Measurements from ENCODE around the gene GTPBP6. TPM values are rescaled to one million over a fixed set of nuclear protein-coding genes. Genes with fewer than 3 reads are reported as not detected.
"Not testable (repeated sequence)": the region's sequence is repeated elsewhere in the genome, so short reads cannot be mapped to it uniquely, and the experiment has no call there.

The GTPBP6 gene
- polyA plus RNA-seq, 3 donors: 65.3 to 71.9 (median 65.9) TPM

DNA sequence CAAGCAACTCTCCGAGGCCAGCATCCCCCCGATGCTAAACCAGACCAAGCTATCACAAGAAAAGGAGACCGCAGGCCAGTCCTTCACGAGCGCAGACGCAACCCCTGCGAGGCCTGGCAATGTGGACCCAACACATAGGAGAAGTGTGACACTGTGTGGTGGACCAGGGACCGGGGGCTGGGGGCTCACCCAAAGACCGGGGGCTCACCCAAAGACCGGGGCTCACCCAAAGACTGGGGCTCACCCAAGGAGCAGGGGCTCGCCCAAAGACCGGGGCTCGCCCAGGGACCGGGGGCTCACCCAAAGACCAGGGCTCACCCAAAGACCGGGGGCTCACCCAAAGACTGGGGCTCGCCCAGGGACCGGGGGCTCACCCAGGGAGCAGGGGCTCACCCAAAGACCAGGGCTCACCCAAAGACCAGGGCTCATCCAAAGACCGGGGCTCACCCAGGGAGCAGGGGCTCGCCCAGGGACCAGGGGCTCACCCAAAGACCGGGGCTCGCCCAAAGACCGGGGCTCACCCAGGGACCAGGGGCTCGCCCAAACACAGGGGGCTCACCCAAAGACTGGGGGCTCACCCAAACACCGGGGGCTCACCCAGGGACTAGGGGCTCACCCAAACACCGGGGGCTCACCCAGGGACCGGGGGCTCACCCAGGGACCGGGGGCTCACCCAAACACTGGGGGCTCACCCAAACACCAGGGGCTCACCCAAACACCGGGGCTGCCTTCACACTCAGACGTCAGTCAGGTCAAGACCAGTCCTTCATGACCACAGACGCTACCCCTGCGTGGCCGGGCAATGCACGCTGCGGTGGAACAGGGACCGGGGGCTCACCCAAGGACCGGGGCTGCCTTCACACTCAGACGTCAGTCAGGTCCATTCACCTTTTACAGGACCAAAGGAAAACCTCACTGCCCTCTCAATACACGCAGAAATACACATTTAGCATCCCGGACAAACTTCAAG is 35.3 kb upstream of the GTPBP6 start:
- DNase-seq: no peak

DNA sequence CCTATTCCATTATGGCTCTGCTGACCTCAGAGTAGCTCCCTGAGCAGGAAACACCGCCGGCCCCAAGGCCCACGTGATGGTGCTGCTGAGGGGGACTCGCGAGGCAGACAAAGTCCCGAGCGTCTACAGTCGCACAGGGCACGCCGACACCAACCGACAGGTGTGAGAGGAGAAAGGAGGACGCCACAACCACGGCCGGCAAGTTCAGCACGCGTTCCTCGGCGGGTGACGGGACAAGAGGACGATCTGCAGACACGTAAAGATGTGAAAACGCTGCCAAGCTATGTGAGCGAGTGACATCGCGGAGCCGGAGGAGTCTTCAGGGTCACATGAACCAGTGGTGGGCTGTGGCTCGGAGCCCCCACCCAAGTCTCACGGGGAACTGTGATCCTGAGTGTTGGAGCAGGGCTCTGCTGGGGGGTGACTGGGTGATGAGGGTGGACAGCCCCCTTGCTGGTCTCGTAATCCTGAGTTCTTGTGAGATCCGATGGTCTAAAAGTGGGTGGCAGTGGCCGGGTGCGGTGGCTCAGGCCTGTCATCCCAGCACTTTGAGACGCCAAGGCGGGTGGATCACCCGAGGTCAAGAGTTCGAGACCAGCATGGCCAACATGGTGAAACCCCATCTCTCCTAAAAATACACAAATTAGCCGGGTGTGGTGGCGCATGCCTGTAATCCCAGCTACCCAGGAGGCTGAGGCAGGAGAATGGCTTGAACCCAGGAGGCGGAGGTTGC is 34.2 kb upstream of the GTPBP6 start:
- DNase-seq: no peak

DNA sequence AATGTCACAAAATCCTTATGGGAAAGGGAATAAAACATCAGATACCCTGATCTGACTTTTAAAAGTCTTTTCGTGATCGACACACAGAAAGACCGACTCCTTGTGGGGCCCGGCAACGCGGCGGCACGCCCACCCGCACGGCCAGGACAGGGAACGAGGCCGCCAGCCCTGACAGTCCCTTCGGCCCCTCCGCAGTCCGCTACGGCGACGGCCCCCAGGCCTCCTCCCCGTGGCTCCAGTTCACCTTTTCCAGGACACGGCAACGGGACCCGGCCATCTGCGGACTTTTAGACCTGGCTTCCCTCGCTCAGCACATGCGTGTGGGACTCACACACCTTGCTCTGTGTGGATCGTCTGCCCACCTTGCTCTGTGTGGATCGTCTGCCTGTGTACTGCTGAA is 33.6 kb upstream of the GTPBP6 start:
- DNase-seq: no peak

DNA sequence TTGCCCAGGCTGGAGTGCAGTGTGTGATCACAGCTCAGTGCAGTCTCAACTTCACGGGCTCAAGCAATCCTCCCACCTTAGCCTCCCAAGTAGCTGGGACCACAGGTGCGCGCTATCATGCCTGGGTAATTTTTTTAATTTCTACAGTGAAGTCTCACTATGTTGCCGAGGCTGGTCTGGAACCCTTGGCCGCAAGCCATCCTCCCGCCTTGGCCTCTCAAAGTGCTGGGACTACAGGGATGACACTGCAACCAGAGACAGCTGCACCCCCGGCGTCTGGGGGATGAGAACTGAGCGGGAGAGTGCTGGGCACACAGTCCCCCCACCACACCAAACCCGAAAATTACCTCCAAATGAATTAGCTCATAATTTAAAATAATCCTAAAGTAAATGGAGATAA is 33.1 kb upstream of the GTPBP6 start:
- no peak for DNase-seq

DNA sequence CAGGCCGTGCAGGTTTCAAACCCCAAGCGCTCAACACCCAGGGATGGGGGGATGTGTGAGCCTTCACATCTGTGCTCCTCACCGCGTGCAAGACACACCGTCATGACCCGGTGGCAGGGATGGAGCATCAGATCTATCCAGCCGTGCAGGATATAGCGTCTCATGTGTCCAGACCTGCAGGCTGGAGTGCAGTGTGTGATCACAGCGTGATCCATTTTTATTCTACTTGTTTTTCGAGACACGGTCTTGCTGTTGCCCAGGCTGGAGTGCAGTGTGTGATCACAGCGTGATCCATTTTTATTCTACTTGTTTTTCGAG is 32.7 kb upstream of the GTPBP6 start:
- DNase-seq: not testable (repeated sequence)

DNA sequence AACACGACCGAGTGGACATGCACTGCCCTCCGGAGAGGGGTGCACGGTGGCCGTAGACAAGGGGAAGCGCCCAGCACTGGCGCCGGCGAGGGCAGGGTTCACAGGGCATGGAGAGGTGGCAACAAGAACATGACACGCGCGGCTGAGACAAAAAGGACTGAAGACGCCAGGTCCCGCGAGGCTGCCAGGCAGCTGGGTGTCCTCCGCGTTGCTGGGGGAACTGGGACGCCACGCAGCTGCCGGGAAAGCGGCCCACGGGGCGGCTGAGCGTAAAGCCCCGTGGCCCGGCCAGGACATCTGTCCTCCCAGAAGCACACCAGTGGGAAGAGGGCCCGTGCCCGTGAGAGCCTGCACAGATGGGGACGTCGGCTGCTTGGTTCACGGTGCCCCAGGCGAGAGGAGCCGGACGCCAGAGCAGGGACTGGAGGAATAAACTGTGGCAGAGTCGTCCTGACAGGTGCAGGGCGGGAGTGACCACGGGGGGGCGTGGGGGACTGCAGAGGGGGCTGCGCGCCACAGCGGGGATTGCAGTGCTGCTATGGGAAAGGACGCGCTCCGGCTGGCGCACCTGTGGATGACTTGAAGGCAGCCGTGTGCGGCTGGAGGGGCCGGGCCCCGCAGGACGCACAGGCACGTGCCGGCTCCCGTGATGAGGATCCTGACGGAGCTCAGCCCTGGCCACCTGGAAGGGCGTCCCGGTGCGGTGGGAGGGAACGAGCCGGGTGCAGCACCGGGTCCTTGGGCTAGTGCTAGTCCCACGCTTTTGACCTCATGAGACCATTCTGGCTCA is 32.1 kb upstream of the GTPBP6 start:
- no peak for DNase-seq

DNA sequence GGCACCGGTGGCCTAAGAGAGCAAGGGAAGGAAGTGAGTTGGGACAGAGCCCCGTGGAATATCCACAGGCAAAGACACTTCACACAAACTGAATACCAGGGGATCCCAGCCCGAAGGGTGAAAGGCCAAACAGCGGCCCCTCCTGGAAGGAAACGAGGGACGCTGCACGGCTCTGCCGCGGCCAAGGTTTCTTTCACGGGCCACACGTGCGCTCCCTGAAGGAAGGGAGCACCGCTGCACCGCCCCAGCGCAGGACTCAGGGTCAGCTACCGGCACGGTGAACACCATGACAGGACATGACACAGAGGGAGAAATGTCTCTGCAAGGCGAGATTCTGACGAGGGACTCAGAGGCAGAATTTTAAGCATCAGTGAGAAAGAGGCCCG is 31.5 kb upstream of the GTPBP6 start:
- DNase-seq: no peak

DNA sequence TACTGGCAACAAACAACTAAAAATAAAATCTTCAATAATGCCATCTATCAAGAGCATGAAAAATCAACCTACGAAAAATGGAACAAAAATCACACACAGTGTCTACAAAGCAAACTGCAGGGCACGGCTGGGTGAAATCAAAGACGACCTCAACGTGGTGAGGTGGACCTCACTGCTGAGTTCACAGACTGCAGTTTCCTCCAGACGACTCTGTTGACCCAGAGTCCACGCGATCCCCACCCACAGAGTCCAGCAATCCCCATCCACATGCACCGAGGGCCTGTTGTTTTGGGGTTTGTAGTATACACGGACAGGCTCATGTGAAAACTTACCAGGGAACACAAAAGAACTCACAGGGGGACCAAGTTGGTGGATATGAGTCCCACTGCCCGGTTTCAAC is 31.1 kb upstream of the GTPBP6 start:
- DNase-seq: no peak

DNA sequence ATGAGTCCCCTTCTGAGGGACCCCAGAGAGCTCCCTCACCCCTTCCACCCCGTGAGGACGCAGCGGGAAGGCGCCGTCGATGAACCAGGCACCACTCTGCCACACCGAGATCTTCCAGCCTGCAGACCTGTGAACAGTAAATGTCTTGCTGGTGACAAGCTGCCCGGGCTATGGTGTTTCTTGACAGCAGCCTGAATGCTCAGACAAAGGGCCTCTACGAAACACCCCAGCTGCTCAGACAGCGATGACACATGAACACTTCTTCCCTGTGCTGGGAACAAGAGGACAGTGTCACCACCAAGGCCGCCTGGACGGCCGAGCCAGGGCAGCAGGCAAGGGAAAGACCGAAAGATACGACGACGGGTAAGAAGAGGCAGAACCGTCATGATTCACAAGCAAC is 30.6 kb upstream of the GTPBP6 start:
- no peak for DNase-seq

DNA sequence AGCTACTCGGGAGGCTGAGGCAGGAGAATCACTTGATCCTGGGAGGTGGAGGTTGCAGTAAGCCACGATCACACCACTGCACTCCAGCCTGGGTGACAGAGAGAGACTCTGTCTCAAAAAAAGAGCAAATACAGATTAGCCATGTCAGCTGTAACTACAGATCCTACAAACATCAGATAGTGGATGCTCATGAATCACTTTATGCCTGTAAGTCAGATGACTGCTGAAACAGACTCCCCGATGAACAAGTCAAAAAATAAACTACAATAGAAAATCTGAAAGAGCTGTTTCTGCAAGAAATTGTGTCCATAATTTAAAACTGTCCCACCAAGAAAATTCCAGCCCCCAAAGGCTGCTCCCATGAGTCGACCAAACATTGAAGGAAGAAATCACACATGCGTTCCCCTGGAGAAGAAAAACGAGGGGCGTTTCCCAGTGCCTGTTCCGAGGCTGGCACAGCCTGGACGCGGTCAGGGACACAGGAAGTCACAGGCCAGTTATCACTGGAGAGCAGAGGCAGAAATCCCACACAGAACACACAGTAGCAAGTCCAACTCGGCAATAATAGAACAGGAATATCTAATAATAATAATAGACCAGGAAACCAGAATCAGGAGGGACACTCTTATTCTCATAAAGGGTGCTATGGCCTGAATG is 30.0 kb upstream of the GTPBP6 start:
- DNase-seq: no peak

DNA sequence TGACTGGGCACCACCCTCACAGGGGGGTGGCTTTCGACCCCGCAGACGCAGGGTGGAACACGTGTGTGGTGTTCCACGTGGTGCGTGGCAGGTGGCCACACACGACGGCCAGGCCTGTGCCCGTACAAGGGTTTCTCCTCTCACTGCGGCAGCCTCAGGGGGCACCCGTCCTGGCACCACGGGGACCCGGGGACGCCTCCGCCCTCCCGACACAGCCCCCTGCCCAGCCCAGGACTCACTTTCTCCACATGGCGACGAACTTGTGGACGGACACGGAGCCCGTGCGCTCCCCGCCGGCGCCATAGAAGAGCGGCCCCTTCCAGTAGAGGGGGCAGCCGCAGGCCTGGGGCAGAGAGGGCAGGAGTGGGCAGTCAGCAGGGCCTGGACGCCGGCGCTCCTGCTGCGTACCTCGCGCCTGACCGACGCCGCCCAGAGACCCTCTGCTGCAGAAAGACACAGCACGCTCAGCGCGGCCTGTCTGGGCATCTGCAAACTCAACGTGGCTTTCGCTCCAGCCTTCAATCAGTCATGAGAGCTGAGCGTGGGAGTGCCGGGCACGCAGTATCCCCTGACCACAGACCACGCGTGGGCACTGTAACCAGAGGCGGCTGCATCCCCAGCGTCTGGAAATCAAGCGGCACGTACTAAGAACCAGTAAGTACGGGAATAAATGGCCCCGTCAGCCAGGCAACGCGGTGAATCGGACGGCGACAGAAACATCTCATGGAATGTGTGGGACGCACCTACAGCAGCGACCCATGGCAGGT is 28.9 kb upstream of the GTPBP6 start:
- no peak for DNase-seq

DNA sequence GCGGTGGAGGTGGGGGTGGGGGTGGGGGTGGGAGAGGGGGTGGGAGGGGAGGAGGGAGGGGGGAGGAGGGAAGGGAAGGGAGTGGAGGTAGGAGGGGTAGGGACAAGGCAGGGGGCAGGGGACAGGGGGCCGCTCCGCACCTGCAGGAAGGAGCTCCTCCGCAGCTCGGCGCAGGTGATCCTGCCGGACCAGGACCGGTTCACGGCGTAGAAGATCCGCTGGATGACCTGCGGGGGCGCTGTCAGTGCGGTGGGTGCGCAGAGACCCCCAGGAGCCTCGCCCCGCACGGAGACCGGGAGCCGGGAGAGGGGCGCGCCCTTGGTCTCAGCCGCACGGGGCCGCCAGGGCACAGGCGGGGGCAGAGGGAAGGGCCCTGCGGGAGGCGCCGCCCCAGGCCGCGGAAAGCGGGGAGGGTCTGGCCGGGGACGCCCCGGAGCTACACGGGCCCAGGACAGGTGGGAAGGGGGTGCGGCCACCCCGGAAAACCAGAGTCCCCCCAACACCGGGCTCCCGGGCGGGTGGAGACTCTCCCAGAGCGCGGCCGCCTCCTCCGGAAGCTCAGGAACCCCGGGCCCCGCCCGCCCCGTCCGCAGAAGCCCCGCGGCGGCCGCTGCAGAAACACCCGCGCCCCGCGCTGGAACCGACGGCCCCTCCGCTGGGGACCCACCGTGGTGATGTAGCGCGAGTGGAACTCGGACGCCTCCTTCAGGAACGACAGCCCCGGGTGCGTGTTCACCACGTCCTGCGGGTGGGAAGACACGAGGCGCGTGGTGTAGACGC is 27.6 kb upstream of the GTPBP6 start:
- DNase-seq: no peak

DNA sequence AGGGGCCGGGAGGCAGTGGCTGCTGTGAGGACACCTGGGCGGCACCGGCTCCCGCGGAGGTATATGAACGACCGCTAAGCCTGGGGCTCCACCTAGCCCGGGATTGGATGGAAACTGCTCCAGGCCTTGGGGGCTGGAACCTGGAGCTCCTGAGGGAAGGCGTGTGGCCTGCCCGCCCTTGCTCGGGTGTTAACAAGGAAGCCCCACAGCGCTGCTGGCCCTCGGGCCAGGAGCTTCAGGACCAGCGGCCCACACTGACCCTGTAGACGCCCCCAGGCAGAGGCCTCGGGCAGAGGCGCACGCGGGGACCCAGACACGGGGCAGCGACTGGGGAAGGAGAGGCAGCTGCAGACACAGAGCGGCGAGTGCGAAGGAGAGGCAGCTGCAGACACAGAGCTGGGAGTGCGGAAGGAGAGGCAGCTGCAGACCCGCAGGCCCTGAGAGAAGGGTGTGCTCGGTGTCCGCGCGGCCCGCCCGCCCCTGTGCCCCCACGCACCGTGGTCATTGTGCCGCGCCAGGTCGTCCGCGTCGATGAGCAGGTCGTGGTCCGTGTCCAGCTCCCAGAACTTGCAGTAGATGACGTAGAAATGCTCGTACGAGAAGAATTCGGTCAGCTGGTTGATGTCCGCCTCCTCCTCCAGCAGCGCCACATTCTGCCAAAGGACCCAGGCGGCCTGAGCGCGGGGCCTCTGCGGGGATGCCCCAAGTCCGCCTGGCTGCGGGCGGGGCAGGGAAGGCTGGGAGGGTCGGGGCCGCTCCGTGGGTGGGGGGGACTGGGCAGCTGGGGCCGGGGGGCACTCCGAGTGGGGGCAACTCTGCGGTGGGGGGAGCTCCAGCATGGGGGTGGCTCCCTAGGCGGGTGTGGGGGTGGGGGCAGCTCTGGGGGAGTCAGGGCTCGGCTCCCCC is 26.7 kb upstream of the GTPBP6 start:
- no peak for DNase-seq

DNA sequence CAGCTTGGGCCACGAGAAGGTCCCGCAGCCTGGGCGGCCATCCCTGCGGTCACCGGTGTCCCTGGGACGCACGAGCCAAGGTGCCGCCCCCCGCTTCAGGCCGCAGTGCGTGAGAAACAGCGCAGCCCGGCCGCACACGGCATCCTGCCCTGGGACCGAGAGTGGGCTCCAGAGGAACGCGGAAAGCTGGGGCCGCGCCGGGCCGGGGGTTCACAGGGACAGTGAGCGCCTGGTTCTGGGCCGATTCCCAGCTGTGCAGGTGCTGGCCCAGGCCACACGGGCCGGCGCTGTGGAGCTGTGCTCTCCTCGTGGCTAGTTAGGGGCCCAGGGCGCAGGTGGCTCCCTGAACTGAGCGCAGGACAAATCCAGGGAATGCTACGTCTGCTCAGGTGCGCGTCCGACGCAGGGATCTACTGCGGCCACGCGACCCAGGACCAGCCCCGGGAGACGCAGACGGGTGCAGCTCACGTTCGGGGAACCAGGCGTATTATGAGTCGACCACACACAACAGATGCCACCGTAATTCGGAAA is 25.8 kb upstream of the GTPBP6 start:
- no peak for DNase-seq

DNA sequence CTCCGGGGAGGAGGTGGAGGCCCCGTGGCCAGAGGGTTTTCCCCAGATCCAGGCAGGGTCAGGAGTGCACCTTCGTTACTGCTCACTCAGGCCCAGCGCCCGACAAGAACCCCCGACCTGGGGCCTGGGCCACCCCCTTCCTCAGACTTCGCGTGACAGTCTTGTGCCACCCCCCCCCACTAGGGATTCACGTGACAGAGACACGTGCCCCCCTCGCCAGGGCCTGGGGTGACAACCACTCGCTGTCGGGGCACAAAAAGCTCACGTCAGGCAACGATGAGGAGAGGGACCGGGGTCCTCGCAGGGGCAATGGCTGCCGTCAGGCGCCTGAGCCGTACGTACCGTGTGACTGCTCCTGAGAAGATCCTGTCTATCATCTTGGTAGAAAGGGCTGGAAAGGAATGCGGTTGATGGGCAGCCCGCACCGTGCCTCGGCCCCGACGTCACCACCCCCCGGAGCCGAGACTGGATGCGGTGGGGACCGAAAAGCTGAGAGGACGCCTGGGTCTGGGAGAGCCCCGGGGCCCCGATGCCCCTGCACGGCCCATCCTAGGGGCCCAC is 23.0 kb upstream of the GTPBP6 start:
- DNase-seq: no peak

DNA sequence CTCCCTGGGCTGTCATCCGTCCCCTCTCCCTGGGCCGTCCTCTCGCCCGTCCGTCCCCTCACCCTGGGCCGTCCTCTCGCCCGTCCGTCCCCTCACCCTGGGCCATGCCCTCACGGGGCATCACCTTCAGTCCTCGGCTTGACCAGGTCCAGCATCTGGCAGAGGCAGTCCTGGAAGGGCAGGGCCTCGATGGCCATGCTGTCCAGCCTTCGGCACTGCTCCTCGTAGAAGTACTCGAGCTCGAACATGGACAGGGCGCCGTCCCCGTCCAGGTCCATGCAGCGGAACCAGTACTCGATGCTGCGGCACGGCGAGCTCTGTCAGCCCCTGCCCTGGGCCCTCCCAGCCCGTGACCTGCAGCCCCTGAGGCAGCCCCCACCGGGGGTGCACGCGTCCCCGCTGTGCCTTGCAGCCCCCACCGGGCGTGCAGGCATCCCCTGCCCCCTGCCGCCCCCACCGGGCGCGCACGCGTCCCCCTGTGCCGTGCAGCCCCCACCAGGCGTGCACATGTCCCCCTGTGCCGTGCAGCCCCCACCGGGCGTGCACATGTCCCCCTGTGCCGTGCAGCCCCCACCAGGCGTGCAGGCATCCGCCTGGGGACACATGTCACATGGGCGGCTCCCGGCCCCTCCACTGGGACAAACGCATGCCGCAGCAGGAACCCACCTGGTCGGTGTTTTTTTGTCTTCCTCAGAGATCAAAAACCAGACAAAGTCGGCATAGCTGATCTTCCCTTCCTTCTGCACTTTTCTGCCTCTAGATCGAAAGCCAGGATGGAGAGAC is 22.2 kb upstream of the GTPBP6 start:
- no peak for DNase-seq

DNA sequence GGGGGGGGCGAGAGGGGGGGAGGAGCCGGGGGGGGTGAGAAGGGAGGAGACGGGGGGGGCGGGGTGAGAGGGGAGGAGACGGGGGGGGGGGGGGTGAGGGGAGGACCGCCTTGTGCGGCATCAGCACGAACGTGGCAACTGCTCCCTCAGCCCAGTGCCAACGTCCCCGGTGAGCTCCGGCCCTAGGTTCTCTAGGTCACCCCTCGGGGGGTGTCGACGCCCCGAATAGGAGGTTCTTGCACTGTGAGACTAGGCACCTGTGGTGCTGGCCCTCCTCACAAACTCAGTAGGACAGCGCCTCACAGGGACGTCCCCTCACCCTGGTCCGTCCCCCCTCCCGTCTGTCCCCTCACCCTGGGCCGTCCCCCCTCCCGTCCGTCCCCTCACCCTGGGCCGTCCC is 21.5 kb upstream of the GTPBP6 start:
- DNase-seq: no peak

All from renal pelvis (tissue), 4 donors.